CD4-positive, alpha-beta T cell treated with Interleukin-12 subunit alpha and Interleukin-12 subunit beta, for 1 hour (primary cell): ENCODE results near the gene EIF3D.

ENCODE experiments used
- DNase-seq: peaks from one replicate; pipeline ENCODE4 v3.0.0-alpha.2; 2020

EIF3D gene

GRCh38 chr22:36505998-36506635, 22.8 kb downstream of the EIF3D start:
- no peak for DNase-seq

DNA sequence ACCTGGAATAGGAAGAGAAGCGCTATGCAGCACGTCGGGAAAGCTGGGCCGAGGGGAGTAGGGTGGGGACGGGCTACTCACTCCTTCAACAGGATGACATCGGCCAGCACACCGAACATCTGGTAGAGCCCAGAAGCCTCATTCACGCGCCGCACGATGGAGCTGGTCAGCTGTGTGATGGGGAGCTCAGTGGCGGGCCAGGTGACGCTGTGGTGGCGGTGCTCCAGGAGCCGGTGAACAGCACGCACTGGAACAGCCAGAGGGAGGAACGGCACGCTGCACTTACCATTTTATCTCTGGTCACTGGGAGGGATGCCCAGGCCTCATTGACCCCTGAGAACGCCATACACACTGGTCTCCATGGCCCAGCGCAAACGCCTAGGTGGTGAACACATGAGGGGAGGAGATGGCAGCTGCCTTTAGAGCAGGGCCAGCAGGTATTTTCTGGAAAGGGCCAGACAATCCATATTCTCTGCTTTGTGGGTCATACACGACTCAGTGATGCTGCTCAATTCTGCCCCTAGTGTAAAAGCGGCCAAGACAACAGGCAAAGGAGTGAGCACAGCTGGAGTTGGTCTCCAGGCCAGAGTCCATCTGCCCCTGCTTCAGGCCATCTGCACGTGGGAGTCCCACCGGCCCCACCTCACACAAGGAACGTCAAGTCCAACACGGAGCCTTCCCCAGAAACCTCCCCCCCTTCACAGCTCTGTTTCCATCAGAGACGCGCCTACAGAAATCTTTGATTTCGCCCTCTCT, 30.9 kb downstream of the EIF3D start:
- no peak for DNase-seq

- DNase-seq: peak; percentile 12
Observed at GRCh38 chr22:36493690-36494110, 35.3 kb downstream of the EIF3D start.

DNA sequence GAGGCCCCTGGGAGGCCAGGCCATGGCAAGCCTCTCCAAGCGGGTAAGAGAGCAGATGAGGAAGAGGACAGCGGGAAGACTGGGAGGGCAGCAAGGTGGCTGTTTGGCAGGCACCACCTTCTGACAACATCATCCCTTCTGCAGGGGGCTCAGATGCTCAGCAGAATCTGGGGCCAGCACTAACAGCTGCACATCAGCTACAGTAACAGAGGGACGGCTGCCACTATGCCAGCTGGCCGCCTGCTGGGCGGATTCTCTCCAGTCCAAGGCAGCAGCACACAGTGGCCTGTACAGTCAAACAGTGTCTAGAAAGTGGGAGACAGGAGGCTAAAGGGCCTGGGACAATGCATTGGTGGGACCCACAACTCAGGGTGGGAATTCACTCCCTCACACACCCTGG, 36.9 kb downstream of the EIF3D start:
- no peak for DNase-seq

DNA sequence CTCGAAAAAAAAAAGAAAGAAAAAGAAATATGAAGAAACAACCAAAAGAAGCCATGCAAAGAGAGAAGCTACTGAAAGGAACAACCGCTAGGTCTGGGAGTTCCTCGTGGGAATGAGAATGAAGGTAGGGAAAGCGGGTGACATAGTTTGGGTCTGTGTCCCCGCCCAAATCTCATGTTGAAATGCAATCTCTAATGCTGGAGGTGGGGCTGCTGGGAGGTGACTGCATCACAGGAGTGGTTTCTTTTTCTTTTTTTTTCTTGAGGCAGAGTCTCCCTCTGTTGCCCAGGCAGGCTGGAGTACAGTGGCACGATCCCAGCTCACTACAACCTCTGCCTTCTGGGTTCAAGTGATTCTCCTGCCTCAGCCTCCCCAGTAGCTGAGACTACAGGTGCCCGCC, 37.8 kb downstream of the EIF3D start:
- DNase-seq: no peak

GRCh38 chr22:36486619-36487384, 42.2 kb downstream of the EIF3D start:
- DNase-seq: peak; percentile 76

- DNase-seq: peak; percentile 97
Observed at GRCh38 chr22:36481393-36482168, 47.4 kb downstream of the EIF3D start, which contains the start of gene TXN2. TXN2 (minus strand) TSS chr22:36481640; CDS start chr22:36480837, 803 bp downstream.

GRCh38 chr22:36480941-36481392, 48.0 kb downstream of the EIF3D start:
- DNase-seq: no peak

DNA sequence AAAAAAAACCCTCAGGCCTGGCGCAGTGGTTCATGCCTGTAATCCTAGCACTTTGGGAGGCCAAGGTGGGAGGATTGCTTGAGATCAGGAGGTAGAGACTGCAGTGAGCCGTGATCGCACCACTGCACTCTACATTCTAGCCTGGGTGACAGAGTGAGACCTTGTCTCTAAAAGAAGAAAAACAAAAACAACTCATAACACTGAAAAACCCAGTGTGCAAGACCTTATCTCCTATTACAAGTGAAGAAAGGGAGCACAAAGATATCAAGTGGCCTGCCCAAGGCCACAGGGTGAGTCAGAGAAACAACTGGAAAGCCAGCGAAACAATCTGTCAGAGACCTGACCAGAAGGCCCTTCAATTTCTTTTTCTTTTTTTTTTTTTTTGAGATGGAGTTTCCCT, 50.0 kb downstream of the EIF3D start:
- DNase-seq: no peak

DNA sequence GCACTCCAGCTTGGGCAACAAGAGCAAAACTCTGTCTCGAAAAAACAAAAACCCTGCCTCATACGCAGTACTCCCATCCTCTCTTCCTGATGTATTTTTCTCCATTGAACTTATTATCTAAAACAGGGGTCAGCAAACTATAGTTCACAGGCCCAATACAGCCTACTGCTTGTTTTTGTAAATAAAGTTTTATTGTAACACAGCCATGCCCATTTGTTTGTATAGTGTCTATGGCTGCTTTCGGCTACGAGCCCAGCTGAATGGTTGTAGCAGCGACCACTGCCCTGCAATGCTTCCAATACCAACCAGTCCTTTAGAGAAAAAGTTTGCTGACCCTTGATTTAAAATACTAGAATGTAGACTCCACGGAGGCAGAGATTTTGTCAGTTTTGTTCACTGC, 53.6 kb downstream of the EIF3D start:
- DNase-seq: no peak

DNA sequence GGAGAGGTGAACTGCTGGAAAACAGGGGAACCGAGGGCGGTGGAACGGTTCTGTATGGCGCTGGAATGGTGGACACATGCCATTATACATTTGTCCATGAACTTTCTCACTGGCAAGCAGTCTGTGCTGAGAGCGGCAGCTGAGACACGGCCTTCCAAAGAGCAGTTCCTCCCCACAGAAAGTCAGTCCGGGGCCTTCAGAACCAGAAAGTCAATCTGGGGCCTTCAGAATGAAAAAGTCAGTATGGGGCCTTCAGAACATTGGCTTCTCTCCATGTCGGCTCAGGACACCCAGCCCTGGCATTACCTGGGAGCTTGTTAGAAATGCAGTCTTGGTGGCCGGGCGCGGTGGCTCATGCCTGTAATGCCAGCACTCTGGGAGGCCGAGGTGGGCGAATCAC, 56.3 kb downstream of the EIF3D start:
- no peak for DNase-seq

DNA sequence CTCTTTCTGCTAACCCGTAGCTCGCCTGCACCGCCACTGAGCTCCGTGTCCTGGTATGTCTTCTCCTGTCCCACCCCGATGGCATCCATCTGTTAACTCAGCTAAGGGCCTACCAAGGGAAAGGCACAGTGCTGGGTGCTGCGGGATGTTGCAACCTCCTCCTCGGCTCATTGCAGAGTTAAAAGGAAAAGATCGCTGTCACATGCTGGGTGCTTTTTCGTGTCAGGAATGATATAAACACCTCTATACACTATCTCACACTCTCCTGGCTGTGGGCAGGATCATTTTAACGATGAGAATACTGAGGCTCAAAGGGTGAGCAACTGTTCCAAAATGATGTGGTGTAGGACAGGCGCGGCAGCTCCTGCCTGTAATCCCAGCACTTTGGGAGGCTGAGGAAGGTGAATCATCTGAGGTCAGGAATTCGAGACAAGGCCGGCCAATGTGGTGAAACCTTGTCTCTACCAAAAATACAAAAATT, 57.6 kb downstream of the EIF3D start:
- no peak for DNase-seq

- no peak for DNase-seq
Observed at GRCh38 chr22:36470994-36471331, 58.0 kb downstream of the EIF3D start.

DNA sequence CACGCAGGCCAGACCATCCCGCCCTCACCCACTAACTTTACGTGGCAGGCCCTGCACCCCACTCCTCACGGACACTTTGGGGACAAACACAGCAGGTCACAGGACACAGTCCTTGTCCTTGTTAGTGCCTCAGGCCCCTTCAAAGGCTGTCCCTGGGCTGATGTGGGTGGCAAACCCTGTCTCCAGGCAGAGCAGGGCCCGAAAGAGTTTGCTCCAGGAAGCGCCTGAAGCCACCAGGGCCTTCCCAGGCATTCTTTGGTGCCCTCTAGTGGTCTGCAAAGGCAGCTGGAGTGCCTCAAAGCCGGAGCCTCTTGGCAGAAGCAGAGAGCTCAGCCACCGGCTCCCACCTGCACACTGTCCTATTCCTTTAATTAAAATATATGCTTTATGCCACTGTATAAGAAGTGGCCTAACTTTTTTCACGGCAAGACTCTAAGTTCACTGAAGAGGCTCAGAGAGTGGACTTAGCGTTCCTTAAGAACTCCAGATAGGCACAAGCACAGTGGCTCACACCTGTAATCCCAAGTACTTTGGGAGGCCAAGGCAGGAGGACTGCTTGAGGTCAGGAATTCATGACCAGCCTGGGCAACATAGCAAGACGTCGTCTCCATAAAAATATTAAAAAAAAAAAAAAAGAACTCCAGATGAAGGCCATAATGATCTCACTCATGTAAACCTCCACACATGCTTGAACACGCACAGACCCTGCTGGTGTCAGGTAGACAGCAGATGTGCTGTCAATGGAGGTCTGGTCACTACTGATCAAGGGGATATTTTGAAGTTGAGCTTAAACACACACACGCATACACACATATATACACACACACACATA, 58.6 kb downstream of the EIF3D start:
- peak; percentile 90 for DNase-seq

GRCh38 chr22:36469094-36469710, 59.8 kb downstream of the EIF3D start:
- DNase-seq: no peak

GRCh38 chr22:36467946-36468345, 61.0 kb downstream of the EIF3D start:
- no peak for DNase-seq

GRCh38 chr22:36467042-36467810, 61.7 kb downstream of the EIF3D start:
- DNase-seq: no peak

- no peak for DNase-seq
Observed at GRCh38 chr22:36466258-36466657, 62.7 kb downstream of the EIF3D start.

GRCh38 chr22:36465232-36466021, 63.5 kb downstream of the EIF3D start:
- DNase-seq: no peak
